HepG2 (cell line): ENCODE results near the gene DENND4A.
A peak's percentile ranks its signal among the peaks of the same experiment; 100 is the strongest.

Source experiments
- ATF6 ChIP-seq: sonication (generic); formaldehyde crosslinking; conservative IDR thresholded peaks from 2 replicates; pipeline ENCODE4 v1.4.0; 2020; ENCODE audit warnings: missing genetic modification reagents
- CTCF ChIP-seq: sonication (generic); formaldehyde crosslinking; IDR thresholded peaks from 2 replicates; pipeline ENCODE4 v1.5.0; 2020; ENCODE audit warnings: mild to moderate bottlenecking, missing genetic modification reagents, moderate library complexity
- DNMT1 ChIP-seq: sonication (generic); formaldehyde crosslinking; IDR thresholded peaks from 2 replicates; pipeline ENCODE4 v1.5.1; 2020; ENCODE audit warnings: mild to moderate bottlenecking, missing genetic modification reagents
- HMGXB4 ChIP-seq, 2 experiments: sonication (generic) in 1 of 2; formaldehyde crosslinking in 1 of 2; IDR thresholded peaks; 2 replicates each; pipeline versions ENCODE4 v1.4.0 to v1.6.1; 2018 to 2020; ENCODE audit warnings: missing genetic modification reagents in 2 of 2, borderline replicate concordance in 1 of 2, low read depth in 1 of 2, mild to moderate bottlenecking in 1 of 2, missing biosample characterization in 1 of 2
- ZBTB20 ChIP-seq: sonication (generic); formaldehyde crosslinking; IDR thresholded peaks from 2 replicates; pipeline ENCODE4 v1.8.1; 2023; ENCODE audit warnings: missing genetic modification reagents, low read depth, mild to moderate bottlenecking, borderline replicate concordance
- ZMYM3 ChIP-seq: sonication (generic); formaldehyde crosslinking; IDR thresholded peaks from 2 replicates; pipeline ENCODE4 v1.5.1; 2020; ENCODE audit warnings: mild to moderate bottlenecking, missing genetic modification reagents
- ZNF281 ChIP-seq: sonication (generic); formaldehyde crosslinking; IDR thresholded peaks from 2 replicates; pipeline ENCODE4 v1.4.0; 2020; ENCODE audit warnings: missing genetic modification reagents, borderline replicate concordance
- ZNF331 ChIP-seq: sonication (generic); formaldehyde crosslinking; IDR thresholded peaks from 2 replicates; pipeline ENCODE4 v1.4.0; 2020; ENCODE audit warnings: missing genetic modification reagents
- ZNF775 ChIP-seq: sonication (generic); formaldehyde crosslinking; IDR thresholded peaks from 2 replicates; pipeline ENCODE4 v1.4.0; 2020; ENCODE audit warnings: missing genetic modification reagents, mild to moderate bottlenecking, moderate library complexity, borderline replicate concordance

- no peak for TF ChIP-seq ATF6
- no peak for TF ChIP-seq CTCF
- no peak for TF ChIP-seq ZBTB20
- no peak for TF ChIP-seq ZNF775
- TF ChIP-seq ZMYM3: peak; percentile 45; the same call in 1 of the 2 replicates
- no peak for TF ChIP-seq ZNF331
- TF ChIP-seq ZNF281 (CRISPR knock-in tag): no peak
- no peak for TF ChIP-seq HMGXB4 (CRISPR knock-in tag; IDR thresholded peaks at IDR 0.05; ENCODE audit: borderline replicate concordance in 1 of 2, low read depth in 1 of 2)
- TF ChIP-seq DNMT1 (CRISPR knock-in tag): no peak
Measured at GRCh38 chr15:65747265-65747664, 44.8 kb downstream of the DENND4A start.
